EH (cell line): ENCODE data around the gene EPAS1.

Experiments
- DNase-seq: peaks from one replicate; pipeline ENCODE4 v3.0.0-alpha.2; 2015; ENCODE audit warnings: low read depth

Gene EPAS1

GRCh38 chr2:46302005-46302695 lies 4.9 kb downstream of the EPAS1 start:
- no peak for DNase-seq

- no peak for DNase-seq
These were observed 6.0 kb downstream of the EPAS1 start for GRCh38 chr2:46303233-46303632.

- no peak for DNase-seq
These were observed 6.6 kb downstream of the EPAS1 start for GRCh38 chr2:46303822-46304221.

- no peak for DNase-seq
These were observed 7.4 kb downstream of the EPAS1 start for GRCh38 chr2:46304635-46305034.

GRCh38 chr2:46305187-46305586 lies 8.0 kb downstream of the EPAS1 start:
- no peak for DNase-seq

- DNase-seq: no peak
These were observed 8.6 kb downstream of the EPAS1 start for GRCh38 chr2:46305767-46306166.

- peak; percentile 73 for DNase-seq
These were observed 9.1 kb downstream of the EPAS1 start for GRCh38 chr2:46306330-46306751.

GRCh38 chr2:46306988-46307655 lies 9.9 kb downstream of the EPAS1 start:
- DNase-seq: no peak

- no peak for DNase-seq
These were observed 10.9 kb downstream of the EPAS1 start for GRCh38 chr2:46308081-46308480.

- no peak for DNase-seq
These were observed 11.4 kb downstream of the EPAS1 start for GRCh38 chr2:46308629-46309028.

GRCh38 chr2:46309052-46309953 lies 12.1 kb downstream of the EPAS1 start:
- peak; percentile 92 for DNase-seq

GRCh38 chr2:46310446-46310845 lies 13.2 kb downstream of the EPAS1 start:
- no peak for DNase-seq

GRCh38 chr2:46311651-46312223 lies 14.5 kb downstream of the EPAS1 start:
- peak; percentile 33 for DNase-seq

- no peak for DNase-seq
These were observed 15.9 kb downstream of the EPAS1 start for GRCh38 chr2:46313063-46313462.

- DNase-seq: no peak
These were observed 17.0 kb downstream of the EPAS1 start for GRCh38 chr2:46314065-46314835.

- peak; percentile 97 for DNase-seq
These were observed 18.1 kb downstream of the EPAS1 start for GRCh38 chr2:46315103-46315890.

GRCh38 chr2:46317094-46317486 lies 19.9 kb downstream of the EPAS1 start:
- DNase-seq: no peak

- no peak for DNase-seq
These were observed 21.6 kb downstream of the EPAS1 start for GRCh38 chr2:46318579-46319460.

- DNase-seq: peak; percentile 29
These were observed 22.5 kb downstream of the EPAS1 start for GRCh38 chr2:46319711-46320110.

GRCh38 chr2:46320141-46320567 lies 22.9 kb downstream of the EPAS1 start:
- DNase-seq: no peak
